NCI-H2171 (cell line): Measurements from ENCODE around the gene ABCA6.

Experiments
- DNase-seq: peaks from one replicate; lab custom pipeline; 2025; lab: John Stamatoyannopoulos, UW

Gene ABCA6

DNA sequence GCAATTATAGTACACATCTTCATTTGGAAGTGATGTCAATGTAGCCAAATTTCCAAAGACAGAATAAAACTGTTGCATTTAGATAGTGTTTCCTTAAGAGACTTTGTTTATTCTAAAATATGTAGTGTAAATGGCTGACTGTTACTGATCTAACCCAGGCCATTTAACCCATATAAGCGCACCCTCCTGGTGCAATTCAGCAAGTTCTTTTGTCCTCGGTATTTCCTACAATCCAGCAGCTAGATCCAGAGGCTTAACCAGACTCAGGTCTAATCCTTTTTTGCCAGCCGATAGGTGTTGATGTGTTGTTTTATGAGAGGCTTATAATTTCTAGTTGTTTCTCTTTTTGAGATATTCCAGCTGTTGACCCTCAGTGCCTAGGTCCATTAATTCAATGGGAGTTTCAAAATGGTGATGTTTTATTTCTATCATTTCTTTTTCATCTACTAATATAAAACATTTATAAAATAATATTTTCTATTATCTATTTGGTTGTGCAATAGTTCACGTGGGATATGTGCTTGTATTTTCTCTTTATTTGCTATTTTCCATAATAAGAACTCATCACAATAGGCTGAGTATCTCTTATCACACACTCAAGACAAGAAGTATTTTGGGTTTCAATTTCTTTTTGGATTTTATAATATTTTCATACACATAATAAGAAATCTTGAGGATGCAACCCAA is 95.4 kb downstream of the ABCA6 start:
- DNase-seq, result no peak

GRCh38 chr17:69045646-69046045 is 96.0 kb downstream of the ABCA6 start:
- no peak for DNase-seq

DNA sequence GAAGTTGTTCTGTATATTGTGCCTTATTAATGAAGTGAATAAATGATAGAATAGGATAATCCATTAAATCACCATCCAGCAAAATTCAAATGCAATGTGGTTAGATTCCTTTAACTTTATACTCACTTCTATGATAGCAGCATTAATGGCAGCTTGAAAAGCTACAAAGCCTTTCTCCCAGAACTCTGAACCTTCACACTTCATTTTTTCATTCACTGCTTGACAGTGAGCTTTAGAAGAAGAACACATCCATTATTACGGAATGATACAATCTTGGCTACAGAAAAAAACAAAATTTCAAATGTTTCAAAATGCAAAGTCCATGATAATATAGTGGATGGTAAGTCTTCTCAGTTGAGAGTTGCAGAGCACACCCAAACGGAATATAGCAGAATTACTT is 97.3 kb downstream of the ABCA6 start:
- DNase-seq, result no peak

DNA sequence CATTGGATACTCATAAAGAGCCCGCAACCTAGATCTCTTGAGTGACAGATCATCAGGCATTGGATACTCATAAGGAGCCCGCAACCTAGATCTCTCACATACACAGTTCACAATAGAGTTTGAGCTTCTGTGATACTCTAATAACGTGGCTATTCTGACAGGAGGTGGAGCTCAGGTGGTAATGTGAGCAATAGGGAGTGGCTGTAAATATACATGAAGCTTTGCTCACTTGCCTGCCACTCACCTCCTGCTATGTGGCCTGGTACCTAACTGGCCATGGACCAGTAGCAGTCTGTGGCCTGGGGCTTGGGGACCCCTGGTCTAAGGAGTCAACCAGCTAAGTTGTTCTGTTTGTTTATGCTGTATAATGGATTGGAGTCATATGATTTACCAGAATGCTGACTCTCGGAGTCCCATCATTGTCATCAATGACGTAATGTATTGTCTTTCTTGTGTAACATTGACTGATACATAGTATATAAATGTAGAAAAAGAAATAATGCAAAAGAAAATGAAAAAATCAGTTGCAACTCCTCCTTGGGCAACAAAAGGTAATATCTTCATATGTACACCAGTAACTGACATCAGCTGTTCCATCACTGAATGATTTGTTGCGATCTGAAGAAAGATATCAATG is 98.5 kb downstream of the ABCA6 start:
- no peak for DNase-seq

GRCh38 chr17:69042308-69042707 is 99.4 kb downstream of the ABCA6 start:
- DNase-seq, result no peak

DNA sequence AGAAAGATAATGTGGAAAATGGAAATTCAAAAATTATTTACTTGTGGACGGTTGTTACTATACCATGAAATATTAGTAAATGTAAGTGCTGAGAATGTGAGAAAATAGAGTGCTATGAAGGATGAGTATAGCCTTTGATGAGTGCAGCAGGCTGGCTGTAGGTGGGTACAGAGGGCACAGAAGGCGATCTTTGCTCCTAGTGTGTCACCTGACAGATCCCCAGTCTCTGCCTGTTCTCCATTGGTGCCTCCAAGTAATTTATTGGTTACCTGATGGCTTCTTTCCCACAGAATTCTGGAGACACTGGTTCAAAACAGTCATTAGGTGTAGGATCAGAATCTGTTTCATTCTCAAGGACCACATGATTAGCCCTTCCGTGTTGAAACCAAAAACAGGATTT is 109.9 kb downstream of the ABCA6 start:
- no peak for DNase-seq

DNA sequence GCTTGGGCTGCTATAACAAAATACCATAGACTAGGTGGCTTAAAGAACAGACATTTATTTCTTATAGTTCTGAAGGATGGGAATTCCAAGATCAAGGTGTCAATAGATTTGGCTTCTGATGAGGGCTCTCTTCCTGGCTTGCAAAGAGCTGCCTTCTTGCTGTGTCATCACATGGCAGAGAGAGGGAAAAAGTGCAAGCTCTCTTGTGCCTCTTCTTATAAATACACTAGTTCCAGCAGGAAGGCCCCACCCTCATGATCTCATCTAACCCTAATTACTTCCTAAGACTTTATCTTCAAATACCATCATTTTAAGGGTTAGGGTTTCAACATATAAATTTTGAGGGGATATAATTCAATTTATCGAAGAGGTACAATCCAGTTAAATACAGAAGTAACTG is 111.5 kb downstream of the ABCA6 start:
- no peak for DNase-seq
